ENCODE measurements around the gene PRH2. TPM values are rescaled to one million over a fixed set of nuclear protein-coding genes. Genes with fewer than 3 reads are reported as not detected.

Gene PRH2
- total RNA-seq, 1 experiment from 2014 or later, result 0.52 TPM

DNA sequence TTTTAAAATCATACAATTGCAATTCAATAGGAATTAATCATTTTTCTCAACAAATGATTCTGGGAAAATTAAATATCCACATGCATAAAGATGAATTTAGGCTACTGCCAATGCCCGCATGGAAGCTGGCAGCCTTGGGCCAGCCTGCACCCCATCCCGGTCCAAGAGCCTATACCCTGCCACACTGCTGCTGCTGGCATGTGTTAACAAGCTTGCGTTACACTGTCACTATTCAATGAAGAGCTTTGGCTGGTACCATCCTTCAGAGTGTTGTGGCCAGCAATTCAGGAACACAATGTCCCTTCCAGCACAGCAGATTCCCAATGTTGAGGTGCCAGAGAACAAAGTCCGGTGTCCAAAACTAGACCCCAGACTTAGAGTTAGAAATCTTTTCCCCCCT is 23.6 kb downstream of the PRH2 start:
- TF ChIP-seq ZNF219 (CRISPR knock-in tag; IDR thresholded peaks at IDR 0.05; ENCODE audit: borderline replicate concordance) (no peak), RELA (CRISPR knock-in tag; IDR thresholded peaks at IDR 0.05; ENCODE audit: borderline replicate concordance) (no peak), ZNF416 (CRISPR knock-in tag; IDR thresholded peaks at IDR 0.05) (no peak), ETV6 (CRISPR knock-in tag; IDR thresholded peaks at IDR 0.05) (no peak), RORB (CRISPR knock-in tag; IDR thresholded peaks at IDR 0.05) (no peak), E2F4 (CRISPR knock-in tag; IDR thresholded peaks at IDR 0.05; ENCODE audit: borderline replicate concordance, low read depth) (no peak), SOX15 (CRISPR knock-in tag; IDR thresholded peaks at IDR 0.05) (no peak), KAT7 (CRISPR knock-in tag; IDR thresholded peaks at IDR 0.05; ENCODE audit: borderline replicate concordance) (no peak)
- TF ChIP-seq, protein P1, sequence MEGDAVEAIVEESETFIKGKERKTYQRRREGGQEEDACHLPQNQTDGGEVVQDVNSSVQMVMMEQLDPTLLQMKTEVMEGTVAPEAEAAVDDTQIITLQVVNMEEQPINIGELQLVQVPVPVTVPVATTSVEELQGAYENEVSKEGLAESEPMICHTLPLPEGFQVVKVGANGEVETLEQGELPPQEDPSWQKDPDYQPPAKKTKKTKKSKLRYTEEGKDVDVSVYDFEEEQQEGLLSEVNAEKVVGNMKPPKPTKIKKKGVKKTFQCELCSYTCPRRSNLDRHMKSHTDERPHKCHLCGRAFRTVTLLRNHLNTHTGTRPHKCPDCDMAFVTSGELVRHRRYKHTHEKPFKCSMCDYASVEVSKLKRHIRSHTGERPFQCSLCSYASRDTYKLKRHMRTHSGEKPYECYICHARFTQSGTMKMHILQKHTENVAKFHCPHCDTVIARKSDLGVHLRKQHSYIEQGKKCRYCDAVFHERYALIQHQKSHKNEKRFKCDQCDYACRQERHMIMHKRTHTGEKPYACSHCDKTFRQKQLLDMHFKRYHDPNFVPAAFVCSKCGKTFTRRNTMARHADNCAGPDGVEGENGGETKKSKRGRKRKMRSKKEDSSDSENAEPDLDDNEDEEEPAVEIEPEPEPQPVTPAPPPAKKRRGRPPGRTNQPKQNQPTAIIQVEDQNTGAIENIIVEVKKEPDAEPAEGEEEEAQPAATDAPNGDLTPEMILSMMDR (IDR thresholded peaks at IDR 0.05), result no peak
- TF ChIP-seq, protein P2, sequence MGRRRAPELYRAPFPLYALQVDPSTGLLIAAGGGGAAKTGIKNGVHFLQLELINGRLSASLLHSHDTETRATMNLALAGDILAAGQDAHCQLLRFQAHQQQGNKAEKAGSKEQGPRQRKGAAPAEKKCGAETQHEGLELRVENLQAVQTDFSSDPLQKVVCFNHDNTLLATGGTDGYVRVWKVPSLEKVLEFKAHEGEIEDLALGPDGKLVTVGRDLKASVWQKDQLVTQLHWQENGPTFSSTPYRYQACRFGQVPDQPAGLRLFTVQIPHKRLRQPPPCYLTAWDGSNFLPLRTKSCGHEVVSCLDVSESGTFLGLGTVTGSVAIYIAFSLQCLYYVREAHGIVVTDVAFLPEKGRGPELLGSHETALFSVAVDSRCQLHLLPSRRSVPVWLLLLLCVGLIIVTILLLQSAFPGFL (CRISPR knock-in tag; IDR thresholded peaks at IDR 0.05; ENCODE audit: borderline replicate concordance), result no peak
- TF ChIP-seq, protein P3, sequence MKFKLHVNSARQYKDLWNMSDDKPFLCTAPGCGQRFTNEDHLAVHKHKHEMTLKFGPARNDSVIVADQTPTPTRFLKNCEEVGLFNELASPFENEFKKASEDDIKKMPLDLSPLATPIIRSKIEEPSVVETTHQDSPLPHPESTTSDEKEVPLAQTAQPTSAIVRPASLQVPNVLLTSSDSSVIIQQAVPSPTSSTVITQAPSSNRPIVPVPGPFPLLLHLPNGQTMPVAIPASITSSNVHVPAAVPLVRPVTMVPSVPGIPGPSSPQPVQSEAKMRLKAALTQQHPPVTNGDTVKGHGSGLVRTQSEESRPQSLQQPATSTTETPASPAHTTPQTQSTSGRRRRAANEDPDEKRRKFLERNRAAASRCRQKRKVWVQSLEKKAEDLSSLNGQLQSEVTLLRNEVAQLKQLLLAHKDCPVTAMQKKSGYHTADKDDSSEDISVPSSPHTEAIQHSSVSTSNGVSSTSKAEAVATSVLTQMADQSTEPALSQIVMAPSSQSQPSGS (CRISPR knock-in tag; IDR thresholded peaks at IDR 0.05; ENCODE audit: borderline replicate concordance, low read depth), result no peak
- Mint-ChIP-seq H3K27me3 (ENCODE audit: low read depth) (no peaks in the 10 kb centered on the region), H3K27ac (no peak overlapping the region), H3K9me3 (peaks cover 45% of the 10 kb centered on the region), H3K36me3 (peaks cover 32% of the 10 kb centered on the region), H3K4me3 (no peak overlapping the region), H3K4me1 (peaks cover 9% of the 10 kb centered on the region)
- ATAC-seq, result no peak
- CTCF ChIA-PET, result interaction anchor here (0.7 kb wide), 1 partner anchor 247 kb away, joined by 3 read pairs; no protein-coding TSS in a partner anchor
- DNase-seq (ENCODE audit: low spot score), result no peak
- POLR2A ChIA-PET, result no interaction called here

DNA sequence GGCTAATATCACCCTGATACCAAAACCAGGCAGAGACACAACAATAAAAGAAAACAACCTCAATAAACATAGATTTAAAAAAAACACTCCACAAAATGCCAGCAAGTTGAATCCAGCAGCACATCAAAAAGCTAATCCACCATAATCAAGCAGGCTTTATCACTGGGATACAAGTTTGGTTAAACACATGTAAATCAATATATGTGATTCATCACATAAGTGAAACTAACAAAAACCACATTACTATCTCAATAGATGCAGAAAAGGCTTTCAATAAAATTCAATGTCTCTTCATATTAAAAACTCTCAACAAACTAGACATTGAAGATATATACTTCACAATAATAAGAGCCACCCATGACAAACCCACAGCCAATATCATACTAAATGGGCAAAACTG is 27.0 kb downstream of the PRH2 start:
- Mint-ChIP-seq H3K27ac (no peak overlapping the region), H3K4me3 (no peak overlapping the region), H3K36me3 (peaks cover 10% of the 10 kb centered on the region), H3K9me3 (peaks cover 20% of the 10 kb centered on the region), H3K4me1 (peaks cover 9% of the 10 kb centered on the region), H3K27me3 (ENCODE audit: low read depth) (no peaks in the 10 kb centered on the region)
- DNase-seq (ENCODE audit: low spot score) (no peak), ATAC-seq (no peak)
- ChIA-PET CTCF (no interaction called here), POLR2A (no interaction called here)
- no peak for TF ChIP-seq TEAD1 (CRISPR knock-in tag; IDR thresholded peaks at IDR 0.05)
- TF ChIP-seq ZBTB43 (CRISPR knock-in tag; IDR thresholded peaks at IDR 0.05), result no peak
- no peak for TF ChIP-seq ARID4B (CRISPR knock-in tag; IDR thresholded peaks at IDR 0.05; ENCODE audit: borderline replicate concordance)

Measured in WTC11 (cell line).